ENCODE measurements around the gene LDB3.

DNA sequence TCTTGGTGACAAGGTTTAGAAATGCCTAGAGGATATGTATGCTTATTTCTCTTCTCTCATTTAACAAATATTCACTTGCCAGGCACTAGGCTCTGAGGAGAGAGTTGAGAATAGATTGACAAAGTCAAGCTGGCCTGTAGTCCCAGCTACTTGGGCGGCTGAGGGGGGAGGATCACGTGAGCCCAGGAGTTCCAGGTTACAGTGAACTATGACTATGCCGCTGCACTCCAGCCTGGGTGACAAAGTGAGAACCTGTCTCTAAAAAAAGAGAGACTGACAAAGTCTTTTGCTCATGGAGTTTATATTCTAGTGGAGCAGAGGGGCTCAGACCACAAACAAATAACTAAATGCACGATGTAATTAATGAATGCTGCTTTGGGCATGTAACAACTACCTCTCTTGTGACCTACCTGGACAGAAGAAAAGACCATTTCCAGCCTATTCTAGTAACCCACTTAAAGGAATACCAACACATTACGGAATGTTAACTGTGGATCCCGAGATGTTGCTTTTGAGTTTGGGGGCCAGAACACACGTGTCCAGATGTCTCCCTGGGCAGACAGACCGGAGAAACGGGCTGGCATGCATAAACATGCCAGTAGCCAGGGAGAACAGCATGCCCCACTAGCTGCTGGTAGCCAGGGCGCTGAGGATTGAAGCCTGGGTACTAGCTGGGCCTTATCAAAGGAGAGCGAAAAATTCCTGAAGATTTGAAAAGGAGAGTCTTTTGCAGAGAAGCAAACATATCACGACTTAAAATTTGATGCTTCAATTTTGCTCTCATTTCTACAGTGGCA is 85.5 kb downstream of the LDB3 start:
- TF ChIP-seq, protein P1, sequence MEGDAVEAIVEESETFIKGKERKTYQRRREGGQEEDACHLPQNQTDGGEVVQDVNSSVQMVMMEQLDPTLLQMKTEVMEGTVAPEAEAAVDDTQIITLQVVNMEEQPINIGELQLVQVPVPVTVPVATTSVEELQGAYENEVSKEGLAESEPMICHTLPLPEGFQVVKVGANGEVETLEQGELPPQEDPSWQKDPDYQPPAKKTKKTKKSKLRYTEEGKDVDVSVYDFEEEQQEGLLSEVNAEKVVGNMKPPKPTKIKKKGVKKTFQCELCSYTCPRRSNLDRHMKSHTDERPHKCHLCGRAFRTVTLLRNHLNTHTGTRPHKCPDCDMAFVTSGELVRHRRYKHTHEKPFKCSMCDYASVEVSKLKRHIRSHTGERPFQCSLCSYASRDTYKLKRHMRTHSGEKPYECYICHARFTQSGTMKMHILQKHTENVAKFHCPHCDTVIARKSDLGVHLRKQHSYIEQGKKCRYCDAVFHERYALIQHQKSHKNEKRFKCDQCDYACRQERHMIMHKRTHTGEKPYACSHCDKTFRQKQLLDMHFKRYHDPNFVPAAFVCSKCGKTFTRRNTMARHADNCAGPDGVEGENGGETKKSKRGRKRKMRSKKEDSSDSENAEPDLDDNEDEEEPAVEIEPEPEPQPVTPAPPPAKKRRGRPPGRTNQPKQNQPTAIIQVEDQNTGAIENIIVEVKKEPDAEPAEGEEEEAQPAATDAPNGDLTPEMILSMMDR (conservative IDR thresholded peaks at IDR 0.05; ENCODE audit: low read depth, low read length), result no peak
- no peak for TF ChIP-seq EZH2phosphoT487 (IDR thresholded peaks at IDR 0.05; ENCODE audit: borderline replicate concordance, low read length)
- TF ChIP-seq EZH2 (IDR thresholded peaks at IDR 0.05; ENCODE audit: low read length, unreplicated experiment), result no peak
